A549 (cell line): ENCODE measurements around the gene SYK.

Experiments
- CEBPB ChIP-seq, 2 experiments: fragments of >200 bp in 1 of 2; sonication (Bioruptor Twin) in 1 of 2; formaldehyde crosslinking in 1 of 2; IDR thresholded peaks; 2 replicates each; pipeline ENCODE4 v1.6.1; 2012 to 2016
- EHF ChIP-seq: fragments of 250-450 bp; sonication (Bioruptor Pico); IDR thresholded peaks from 2 replicates; pipeline ENCODE4 v1.5.0; 2020; ENCODE audit warnings: mild to moderate bottlenecking
- EHMT2 ChIP-seq: fragments of 200-600 bp; sonication (generic); IDR thresholded peaks from 2 replicates; pipeline ENCODE4 v1.6.1; 2016; ENCODE audit warnings: antibody characterized with exemption, low read depth, mild to moderate bottlenecking, moderate library complexity
- ELK1 ChIP-seq: fragments of 150-350 bp; IDR thresholded peaks from 2 replicates; pipeline ENCODE4 v1.6.1; 2014; ENCODE audit warnings: low read depth, mild to moderate bottlenecking, low read length
- EP300 ChIP-seq, 2 experiments: fragments of >200 bp; sonication (Bioruptor Twin); formaldehyde crosslinking; IDR thresholded peaks; 2 replicates in 1 of 2; 3 replicates in 1 of 2; pipeline ENCODE4 v1.6.1; 2016 to 2017
- ESRRA ChIP-seq: fragments of 150-350 bp; IDR thresholded peaks from 2 replicates; pipeline ENCODE4 v1.6.1; 2014; ENCODE audit warnings: mild to moderate bottlenecking, low read length, borderline replicate concordance
- HES2 ChIP-seq: fragments of >200 bp; sonication (Bioruptor Twin); formaldehyde crosslinking; IDR thresholded peaks from 2 replicates; pipeline ENCODE4 v1.6.1; 2016
- NFE2L2 ChIP-seq: fragments of 150-350 bp; conservative IDR thresholded peaks from 2 replicates; pipeline ENCODE4 v1.6.1; 2014; ENCODE audit warnings: low read length
- POLR2A ChIP-seq: IDR thresholded peaks from 2 replicates; pipeline ENCODE4 v1.6.1; 2012; ENCODE audit warnings: mild to moderate bottlenecking, low read length
- RAD21 ChIP-seq, 2 experiments: fragments of >200 bp in 1 of 2; sonication (Bioruptor Twin) in 1 of 2; formaldehyde crosslinking in 1 of 2; IDR thresholded peaks in 1 of 2; conservative IDR thresholded peaks in 1 of 2; 2 replicates in 1 of 2; 3 replicates in 1 of 2; pipeline ENCODE4 v1.6.1; 2012 to 2018; ENCODE audit warnings: inconsistent platforms in 1 of 2
- USF2 ChIP-seq: fragments of 450-650 bp; IDR thresholded peaks from 2 replicates; pipeline ENCODE4 v1.6.1; 2014; ENCODE audit warnings: antibody characterized with exemption
- ZFP36 ChIP-seq: fragments of 450-650 bp; IDR thresholded peaks from 2 replicates; pipeline ENCODE4 v1.6.1; 2014; ENCODE audit warnings: borderline replicate concordance; ENCODE audit not compliant: partially characterized antibody
- ZNF302 ChIP-seq: fragments of 250-450 bp; sonication (Bioruptor Pico); IDR thresholded peaks from 2 replicates; pipeline ENCODE4 v1.9.0; 2021; ENCODE audit warnings: inconsistent platforms, mild to moderate bottlenecking, moderate library complexity
- TF ChIP-seq, protein P1 (sequence below): fragments of >200 bp; sonication (Bioruptor Twin); formaldehyde crosslinking; IDR thresholded peaks from 3 replicates; pipeline ENCODE4 v1.5.1; 2016

GRCh38 chr9:90901933-90902332, 100.3 kb downstream of the SYK start:
- no peak for TF ChIP-seq HES2
- TF ChIP-seq, protein P1, sequence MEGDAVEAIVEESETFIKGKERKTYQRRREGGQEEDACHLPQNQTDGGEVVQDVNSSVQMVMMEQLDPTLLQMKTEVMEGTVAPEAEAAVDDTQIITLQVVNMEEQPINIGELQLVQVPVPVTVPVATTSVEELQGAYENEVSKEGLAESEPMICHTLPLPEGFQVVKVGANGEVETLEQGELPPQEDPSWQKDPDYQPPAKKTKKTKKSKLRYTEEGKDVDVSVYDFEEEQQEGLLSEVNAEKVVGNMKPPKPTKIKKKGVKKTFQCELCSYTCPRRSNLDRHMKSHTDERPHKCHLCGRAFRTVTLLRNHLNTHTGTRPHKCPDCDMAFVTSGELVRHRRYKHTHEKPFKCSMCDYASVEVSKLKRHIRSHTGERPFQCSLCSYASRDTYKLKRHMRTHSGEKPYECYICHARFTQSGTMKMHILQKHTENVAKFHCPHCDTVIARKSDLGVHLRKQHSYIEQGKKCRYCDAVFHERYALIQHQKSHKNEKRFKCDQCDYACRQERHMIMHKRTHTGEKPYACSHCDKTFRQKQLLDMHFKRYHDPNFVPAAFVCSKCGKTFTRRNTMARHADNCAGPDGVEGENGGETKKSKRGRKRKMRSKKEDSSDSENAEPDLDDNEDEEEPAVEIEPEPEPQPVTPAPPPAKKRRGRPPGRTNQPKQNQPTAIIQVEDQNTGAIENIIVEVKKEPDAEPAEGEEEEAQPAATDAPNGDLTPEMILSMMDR = no peak
- no peak for TF ChIP-seq ELK1
- no peak for TF ChIP-seq CEBPB (IDR thresholded peaks at IDR 0.05)
- no peak for TF ChIP-seq POLR2A
- TF ChIP-seq ESRRA = no peak
- TF ChIP-seq ZNF302 (CRISPR knock-in tag) = no peak
- TF ChIP-seq EHMT2 = no peak
- TF ChIP-seq EHF = no peak
- TF ChIP-seq ZFP36 = no peak
- TF ChIP-seq NFE2L2 = no peak
- no peak for TF ChIP-seq USF2
- TF ChIP-seq EP300 (IDR thresholded peaks at IDR 0.05) = no peak
- TF ChIP-seq RAD21 (conservative IDR thresholded peaks at IDR 0.05 in 1 of 2, IDR thresholded peaks at IDR 0.05 in 1 of 2) = no peak
